SK-N-SH (cell line): ENCODE results near the gene MRFAP1L1. TPM values are rescaled to one million over a fixed set of nuclear protein-coding genes. Genes with fewer than 3 reads are reported as not detected.
A peak's percentile ranks its signal among the peaks of the same experiment; 100 is the strongest.
"Not testable (repeated sequence)": the region's sequence is repeated elsewhere in the genome, so short reads cannot be mapped to it uniquely, and the experiment has no call there.

Experiments used
- CTCF ChIA-PET: fragments of 300-600, 350-600 bp; formaldehyde crosslinking; extraction: SDS; loops from one replicate; lab custom pipeline; 2021; lab: Yijun Ruan, JAX
- POLR2A ChIA-PET: fragments of 350-600 bp; sonication (Branson Sonifier 250); formaldehyde crosslinking; extraction: SDS; loops from one replicate; lab custom pipeline; 2020; ENCODE audit warnings: antibody characterized with exemption, inconsistent platforms; lab: Yijun Ruan, JAX
- DNase-seq: peaks from one replicate; pipeline ENCODE4 v3.0.0; 2012
- H2AFZ ChIP-seq: fragments of 200-600 bp; sonication (generic); 2 replicates; pipeline ENCODE4 v1.8.1; 2016; ENCODE audit warnings: antibody characterized with exemption, mild to moderate bottlenecking, low read depth
- H3F3A ChIP-seq: fragments of 200-600 bp; sonication (generic); replicated peaks from 2 replicates; pipeline ENCODE3; 2016; ENCODE audit warnings: antibody characterized with exemption, mild to moderate bottlenecking; ENCODE audit not compliant: insufficient read depth
- H3K27ac ChIP-seq, 2 experiments: fragments of 200-500 bp in 1 of 2; fragments of 200-600 bp in 1 of 2; sonication (Bioruptor generic) in 1 of 2; sonication (generic), shearing (Covaris generic) in 1 of 2; 2 replicates each; pipeline versions ENCODE4 v1.5.1 to v1.6.1; 2014 to 2016; ENCODE audit warnings: low read depth in 2 of 2, inconsistent platforms in 1 of 2, low read length in 1 of 2, mild to moderate bottlenecking in 1 of 2, mixed read lengths in 1 of 2
- H3K27me3 ChIP-seq: fragments of 200-600 bp; sonication (generic), shearing (Covaris generic); 2 replicates; pipeline ENCODE4 v1.6.1; 2016; ENCODE audit warnings: mixed run types; ENCODE audit not compliant: insufficient read depth
- H3K36me3 ChIP-seq, 2 experiments: fragments of 200-500 bp in 1 of 2; fragments of 200-600 bp in 1 of 2; sonication (Bioruptor generic) in 1 of 2; sonication (generic) in 1 of 2; replicated peaks in 1 of 2; 2 replicates each; pipeline versions ENCODE3 to v1.5.1; 2014 to 2016; ENCODE audit warnings: low read length in 1 of 2, mild to moderate bottlenecking in 1 of 2; ENCODE audit not compliant: insufficient read depth in 2 of 2, control insufficient read depth in 1 of 2
- H3K4me1 ChIP-seq, 2 experiments: fragments of 200-500 bp in 1 of 2; fragments of 200-600 bp in 1 of 2; sonication (Bioruptor generic) in 1 of 2; sonication (generic), shearing (Covaris generic) in 1 of 2; 2 replicates each; pipeline versions ENCODE4 v1.5.1 to v1.6.1; 2014 to 2016; ENCODE audit warnings: low read depth in 1 of 2, low read length in 1 of 2, mixed run types in 1 of 2; ENCODE audit not compliant: insufficient read depth in 2 of 2, control insufficient read depth in 1 of 2
- H3K4me2 ChIP-seq: fragments of 200-600 bp; sonication (generic), shearing (Covaris generic); 2 replicates; pipeline ENCODE4 v1.6.1; 2017; ENCODE audit warnings: mixed run types
- H3K4me3 ChIP-seq, 2 experiments: fragments of 200-500 bp in 1 of 2; fragments of 200-600 bp in 1 of 2; sonication (Bioruptor generic) in 1 of 2; sonication (generic), shearing (Covaris generic) in 1 of 2; 2 replicates each; pipeline versions ENCODE4 v1.5.1 to v1.8.1; 2014 to 2016; ENCODE audit warnings: low read depth in 2 of 2, inconsistent platforms in 1 of 2, low read length in 1 of 2, mild to moderate bottlenecking in 1 of 2, mixed read lengths in 1 of 2, moderate library complexity in 1 of 2
- H3K79me2 ChIP-seq: fragments of 200-600 bp; sonication (generic); 2 replicates; pipeline ENCODE4 v1.8.1; 2017; ENCODE audit warnings: mild to moderate bottlenecking; ENCODE audit not compliant: insufficient read depth
- H3K9ac ChIP-seq: fragments of 200-600 bp; sonication (generic); 2 replicates; pipeline ENCODE4 v1.6.1; 2017; ENCODE audit warnings: mixed run types
- H3K9me2 ChIP-seq: fragments of 200-600 bp; sonication (generic); 2 replicates; pipeline ENCODE4 v1.6.1; 2017; ENCODE audit warnings: mixed run types
- H3K9me3 ChIP-seq: fragments of 200-600 bp; sonication (generic); 2 replicates; pipeline ENCODE4 v1.6.1; 2017; ENCODE audit warnings: mixed run types, mild to moderate bottlenecking, moderate library complexity
- H4K20me1 ChIP-seq: fragments of 200-600 bp; sonication (generic); 2 replicates; pipeline ENCODE4 v1.6.1; 2017; ENCODE audit warnings: mild to moderate bottlenecking, mixed run types; ENCODE audit not compliant: insufficient read depth
- GATA2 ChIP-seq: sonication (generic); formaldehyde crosslinking; IDR thresholded peaks from 2 replicates; pipeline ENCODE4 v1.5.0; 2020; ENCODE audit warnings: mild to moderate bottlenecking, missing genetic modification reagents
- POLR2AphosphoS5 ChIP-seq: IDR thresholded peaks from 2 replicates; pipeline ENCODE4 v1.6.1; 2012; ENCODE audit warnings: low read depth, low read length
- TAF1 ChIP-seq: IDR thresholded peaks from 2 replicates; pipeline ENCODE4 v1.6.1; 2012; ENCODE audit warnings: low read depth, mild to moderate bottlenecking, low read length, moderate library complexity, borderline replicate concordance
- YY1 ChIP-seq: IDR thresholded peaks from 2 replicates; pipeline ENCODE4 v1.4.0; 2012; ENCODE audit warnings: low read depth, mild to moderate bottlenecking
- WGBS: methylation state at CpG from one replicate; pipeline ENCODE4 v1.1.6; 2017; ENCODE audit warnings: low lambda C conversion rate; 5-methylcytosine and 5-hydroxymethylcytosine counted together
- polyA plus RNA-seq, 3 experiments: library from polyadenylated mRNA; depleted of rRNA; stranded (reverse); fragments of >200 nt; gene quantifications; 2 replicates each; pipeline ENCODE4 v1.2.3, GENCODE V29; 2012

Gene MRFAP1L1
- polyA plus RNA-seq, 1 of the 3 experiments (the other 2 are of a cell fraction): 60.3 TPM

GRCh38 chr4:6673191-6673659, 36.4 kb downstream of the MRFAP1L1 start:
- Histone ChIP-seq H3K4me1 (peaks cover 16 to 20% of the 10 kb centered on the region in 2 experiments; a peak in 2 of 4 replicates), H3K4me3 (peak overlapping the region; percentile 73 to 87), H3K27ac (peak overlapping the region; percentile 89 to 91), H4K20me1 (peaks cover 14% of the 10 kb centered on the region), H3K4me2 (peak overlapping the region; percentile 83), H3F3A (peaks cover 16% of the 10 kb centered on the region), H3K79me2 (peaks cover 37% of the 10 kb centered on the region), H3K36me3 (peaks cover 9 to 12% of the 10 kb centered on the region in 2 experiments), H2AFZ (peak overlapping the region; percentile 99), H3K9ac (peak overlapping the region; percentile 80)
- ChIA-PET CTCF (interaction anchor here (1.3 to 3.5 kb wide), 2 partner anchors 10 to 125 kb away, joined by 3 to 25 read pairs; no protein-coding TSS in a partner anchor), POLR2A (interaction anchor here (0.8 to 1.6 kb wide), 12 partner anchors 9 to 123 kb away, joined by 3 to 11 read pairs (median 4); partner anchors contain the start of genes MAN2B2, MRFAP1, MRFAP1L1 and S100P)
- not testable (repeated sequence) for H3K9me3 ChIP-seq, DNase-seq, H3K27me3 ChIP-seq, H3K9me2 ChIP-seq
- WGBS: 14% methylated on average over 11 of the region's 14 CpGs
- 0 out of 2 replicates have a peak, but pooled peaks have one; percentile 12 for TF ChIP-seq TAF1
- TF ChIP-seq POLR2AphosphoS5: 0 out of 2 replicates have a peak, but pooled peaks have one; percentile 56

DNA sequence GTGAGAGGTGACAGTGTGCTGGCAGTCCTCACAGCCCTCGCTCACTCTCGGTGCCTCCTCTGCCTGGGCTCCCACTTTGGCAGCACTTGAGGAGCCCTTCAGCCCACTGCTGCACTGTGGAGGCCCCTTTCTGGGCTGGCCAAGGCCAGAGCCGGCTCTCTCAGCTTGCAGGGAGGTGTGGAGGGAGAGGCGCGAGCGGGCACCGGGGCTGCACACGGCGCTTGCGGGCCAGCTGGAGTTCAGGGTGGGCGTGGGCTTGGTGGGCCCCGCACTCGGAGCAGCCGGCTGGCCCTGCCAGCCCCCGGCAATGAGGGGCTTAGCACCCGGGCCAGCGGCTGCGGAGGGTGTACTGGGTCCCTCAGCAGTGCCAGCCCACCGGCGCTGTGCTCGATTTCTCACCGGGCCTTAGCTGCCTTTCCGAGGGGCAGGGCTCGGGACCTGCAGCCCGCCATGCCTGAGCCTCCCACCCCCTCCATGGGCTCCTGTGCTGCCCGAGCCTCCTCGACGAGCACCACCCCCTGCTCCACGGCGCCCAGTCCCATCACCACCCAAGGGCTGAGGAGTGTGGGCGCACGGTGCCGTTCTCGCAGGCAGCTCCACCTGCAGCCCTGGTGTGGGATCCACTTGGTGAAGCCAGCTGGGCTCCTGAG, 37.0 kb downstream of the MRFAP1L1 start:
- H3K27me3 ChIP-seq, H3K9ac ChIP-seq: not testable (repeated sequence)

GRCh38 chr4:6672131-6672530, 37.5 kb downstream of the MRFAP1L1 start:
- WGBS: 97% methylated on average over 19 of the region's 19 CpGs
- Histone ChIP-seq H3K36me3 (peaks cover 9 to 12% of the 10 kb centered on the region in 2 experiments), H3K27me3 (no peaks in the 10 kb centered on the region), H3F3A (peaks cover 16% of the 10 kb centered on the region), H3K4me1 (peaks cover 16 to 20% of the 10 kb centered on the region in 2 experiments; a peak in 2 of 4 replicates), H3K9ac (no peak overlapping the region), H2AFZ (no peak overlapping the region), H3K9me2 (no peaks in the 10 kb centered on the region), H3K27ac (no peak overlapping the region), H3K4me2 (no peak overlapping the region), H3K79me2 (peaks cover 28% of the 10 kb centered on the region), H3K9me3 (no peaks in the 10 kb centered on the region), H3K4me3 (no peak overlapping the region), H4K20me1 (peaks cover 14% of the 10 kb centered on the region)
- TF ChIP-seq GATA2: no peak
- TF ChIP-seq YY1: no peak
- no peak for DNase-seq
- ChIA-PET POLR2A (no interaction called here), CTCF (no interaction called here)

More for the DNA sequence above, 37.0 kb downstream of the MRFAP1L1 start:
- H3K9me3 ChIP-seq, DNase-seq, H3K9me2 ChIP-seq: not testable (repeated sequence)
- Histone ChIP-seq H3K79me2 (peaks cover 33% of the 10 kb centered on the region), H4K20me1 (peaks cover 14% of the 10 kb centered on the region), H2AFZ (peak overlapping the region; percentile 99; the same call in 1 of the 2 replicates), H3K36me3 (peaks cover 9 to 12% of the 10 kb centered on the region in 2 experiments), H3K4me1 (peaks cover 16 to 20% of the 10 kb centered on the region in 2 experiments; a peak in 2 of 4 replicates), H3F3A (peaks cover 16% of the 10 kb centered on the region), H3K27ac (peak overlapping the region in 1 of 2 experiments; percentile 91; a peak in 2 of 4 replicates), H3K4me2 (peak overlapping the region; percentile 83), H3K4me3 (peak overlapping the region; percentile 73 to 87; a peak in 3 of 4 replicates)
- CTCF ChIA-PET: interaction anchor here (1.3 to 3.5 kb wide), 2 partner anchors 10 to 125 kb away, joined by 3 to 25 read pairs; no protein-coding TSS in a partner anchor
- 98% methylated on average over 8 of the region's 34 CpGs for WGBS
- POLR2A ChIA-PET: interaction anchor here (0.8 to 1.6 kb wide), 7 partner anchors 14 to 122 kb away, joined by 3 to 11 read pairs (median 4); partner anchors contain the start of genes MAN2B2, MRFAP1, MRFAP1L1 and S100P
